NT2/D1 (cell line): ENCODE data around the gene ICAM2.

ENCODE experiments used
- DNase-seq: peaks from one replicate; pipeline ENCODE4 v3.0.0-alpha.2; 2011; ENCODE audit warnings: low read depth, low spot score
- H3K27me3 ChIP-seq: 2 replicates; pipeline ENCODE4 v1.6.0; 2011; ENCODE audit warnings: mild to moderate bottlenecking; ENCODE audit not compliant: insufficient read length, insufficient read depth
- H3K36me3 ChIP-seq: 2 replicates; pipeline ENCODE4 v1.6.1; 2011; ENCODE audit warnings: mild to moderate bottlenecking, low read length, mixed read lengths; ENCODE audit not compliant: insufficient read depth, insufficient read length
- H3K4me1 ChIP-seq: 2 replicates; pipeline ENCODE4 v1.5.1; 2011; ENCODE audit not compliant: insufficient read depth, insufficient read length
- H3K4me3 ChIP-seq: 2 replicates; pipeline ENCODE4 v1.5.1; 2011; ENCODE audit warnings: low read depth; ENCODE audit not compliant: insufficient read length
- H3K9ac ChIP-seq: 2 replicates; pipeline ENCODE4 v1.6.0; 2011; ENCODE audit warnings: low read depth; ENCODE audit not compliant: insufficient read length
- H3K9me3 ChIP-seq: 2 replicates; pipeline ENCODE4 v1.5.1; 2011; ENCODE audit warnings: mild to moderate bottlenecking, low read length; ENCODE audit not compliant: insufficient read depth
- SUZ12 ChIP-seq: IDR thresholded peaks from 2 replicates; pipeline ENCODE4 v1.6.1; 2011; ENCODE audit not compliant: insufficient read length, insufficient read depth; ENCODE audit errors: extremely low read depth
- YY1 ChIP-seq: IDR thresholded peaks from 2 replicates; pipeline ENCODE4 v1.6.1; 2011; ENCODE audit not compliant: insufficient read length, insufficient read depth
- ZNF274 ChIP-seq: IDR thresholded peaks from 2 replicates; pipeline ENCODE4 v1.6.1; 2011; ENCODE audit warnings: mild to moderate bottlenecking, low read depth, low read length

The ICAM2 gene

GRCh38 chr17:63955791-63956190, 64.6 kb downstream of the ICAM2 start:
- H3K4me1 ChIP-seq, result peaks cover 14% of the 10 kb centered on the region
- H3K9ac ChIP-seq, result no peak overlapping the region
- DNase-seq, result no peak
- no peaks in the 10 kb centered on the region for H3K36me3 ChIP-seq
- no peak overlapping the region for H3K4me3 ChIP-seq
- H3K27me3 ChIP-seq, result peaks cover 6% of the 10 kb centered on the region
- no peaks in the 10 kb centered on the region for H3K9me3 ChIP-seq
- TF ChIP-seq YY1 (no peak), SUZ12 (no peak), ZNF274 (no peak)

DNA sequence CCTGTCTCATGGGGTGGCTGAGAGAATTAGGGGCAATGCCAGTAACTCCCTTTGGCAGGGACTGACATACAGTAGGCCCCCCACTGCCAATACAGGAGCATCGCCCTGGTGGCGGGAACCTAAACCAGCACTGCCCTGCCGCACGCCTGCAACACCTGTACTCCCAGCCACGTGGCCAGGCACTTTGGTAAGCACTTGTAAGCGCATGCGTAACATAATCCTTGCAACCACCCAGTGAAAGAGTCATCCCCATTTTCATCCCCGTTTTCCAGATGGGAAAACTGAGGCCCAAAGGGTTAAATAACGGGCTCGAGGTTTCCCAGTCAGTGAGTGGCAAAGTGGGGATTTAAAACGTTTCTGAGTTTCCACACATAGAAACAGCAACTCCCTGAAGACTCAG, 65.2 kb downstream of the ICAM2 start:
- H3K9ac ChIP-seq, result no peak overlapping the region
- no peak for TF ChIP-seq YY1
- no peak for TF ChIP-seq SUZ12
- TF ChIP-seq ZNF274, result no peak
- DNase-seq, result no peak
- no peaks in the 10 kb centered on the region for H3K9me3 ChIP-seq
- no peak overlapping the region for H3K4me3 ChIP-seq
- peaks cover 5% of the 10 kb centered on the region for H3K27me3 ChIP-seq
- H3K36me3 ChIP-seq, result no peaks in the 10 kb centered on the region
- H3K4me1 ChIP-seq, result peaks cover 15% of the 10 kb centered on the region

- Histone ChIP-seq H3K9ac (no peak overlapping the region), H3K4me3 (no peak overlapping the region), H3K27me3 (no peaks in the 10 kb centered on the region), H3K9me3 (no peaks in the 10 kb centered on the region), H3K36me3 (no peaks in the 10 kb centered on the region), H3K4me1 (peaks cover 9% of the 10 kb centered on the region)
- no peak for TF ChIP-seq SUZ12
- TF ChIP-seq YY1, result no peak
- no peak for TF ChIP-seq ZNF274
- no peak for DNase-seq
Observed at GRCh38 chr17:63954402-63955063, 65.9 kb downstream of the ICAM2 start.
